Activated T-cell treated with anti-CD3 and anti-CD28 coated beads, Interleukin-2, amount 50 U/mL, for 72 hours (primary cell): ENCODE results near the gene KRT7. TPM values are rescaled to one million over a fixed set of nuclear protein-coding genes. Genes with fewer than 3 reads are reported as not detected.

Experiments
- ATAC-seq, 2 donors: fragments of 150-1000 bp; cut with Tn5 transposase; replicated peaks in 1 of 2; 2 replicates each; pipeline ENCODE4 v1.10.0; 2021; ENCODE audit warnings: moderate library complexity in 2 of 2, mild to moderate bottlenecking in 1 of 2
- DNase-seq, 2 donors: peaks; one replicate each; pipeline ENCODE4 v3.0.0; 2021 to 2022; ENCODE audit warnings: mixed read lengths in 1 of 2
- H3K27ac Mint-ChIP-seq: one replicate; pipeline ENCODE4 v1.8.0; 2022; ENCODE audit warnings: mild to moderate bottlenecking, moderate library complexity, mixed read lengths
- H3K27me3 Mint-ChIP-seq: one replicate; pipeline ENCODE4 v1.8.0; 2022; ENCODE audit warnings: low read depth, mixed read lengths
- H3K36me3 Mint-ChIP-seq, 2 donors: one replicate each; pipeline ENCODE4 v1.8.0; 2022; ENCODE audit warnings: mixed read lengths in 2 of 2, mild to moderate bottlenecking in 1 of 2; ENCODE audit not compliant: insufficient read depth in 2 of 2
- H3K4me1 Mint-ChIP-seq: one replicate; pipeline ENCODE4 v1.8.0; 2022; ENCODE audit warnings: low read depth, mixed read lengths
- H3K4me3 Mint-ChIP-seq, 2 donors: one replicate each; pipeline ENCODE4 v1.8.0; 2022; ENCODE audit warnings: mild to moderate bottlenecking in 2 of 2, mixed read lengths in 2 of 2, moderate library complexity in 2 of 2
- H3K9me3 Mint-ChIP-seq, 2 donors: one replicate each; pipeline ENCODE4 v1.8.0; 2022; ENCODE audit warnings: mixed read lengths in 2 of 2
- total RNA-seq, 2 donors: library from RNA; stranded (reverse); gene quantifications; one replicate each; pipeline ENCODE4 v1.2.3, GENCODE V29; 2022

Gene KRT7
- total RNA-seq, 2 donors from 2014 or later = 23.1 to 25.4 TPM

GRCh38 chr12:52243259-52243855 lies 10.3 kb downstream of the KRT7 start:
- Mint-ChIP-seq H3K27me3 (peaks cover 9% of the 10 kb centered on the region), H3K4me1 (peaks cover 50% of the 10 kb centered on the region), H3K36me3 (no peaks in the 10 kb centered on the region), H3K4me3 (peak overlapping the region; percentile 80 to 92), H3K27ac (peak overlapping the region; percentile 88), H3K9me3 (no peaks in the 10 kb centered on the region)
- no peak for ATAC-seq
- DNase-seq = no peak

- Mint-ChIP-seq H3K27ac (peak overlapping the region; percentile 88), H3K4me1 (peaks cover 50% of the 10 kb centered on the region)
Measured at GRCh38 chr12:52243856-52244614, 11.0 kb downstream of the KRT7 start.

GRCh38 chr12:52244615-52244994 lies 11.6 kb downstream of the KRT7 start:
- Mint-ChIP-seq H3K4me3 (peak overlapping the region; percentile 80 to 92), H3K36me3 (no peaks in the 10 kb centered on the region), H3K27ac (peak overlapping the region; percentile 88), H3K9me3 (no peaks in the 10 kb centered on the region), H3K27me3 (peaks cover 20% of the 10 kb centered on the region), H3K4me1 (peaks cover 54% of the 10 kb centered on the region)
- DNase-seq (no peak), ATAC-seq (peak; percentile 2 to 5)

More at GRCh38 chr12:52243856-52244614, 11.0 kb downstream of the KRT7 start:
- Mint-ChIP-seq H3K36me3 (no peaks in the 10 kb centered on the region), H3K9me3 (no peaks in the 10 kb centered on the region), H3K27me3 (peaks cover 14% of the 10 kb centered on the region), H3K4me3 (peak overlapping the region; percentile 80 to 92)
- peak; percentile 84 to 88 for DNase-seq
- peak; percentile 97 to 99 for ATAC-seq

GRCh38 chr12:52245259-52245961 lies 12.4 kb downstream of the KRT7 start:
- H3K27me3 Mint-ChIP-seq = peaks cover 28% of the 10 kb centered on the region
- ATAC-seq (no peak), DNase-seq (no peak)
- no peaks in the 10 kb centered on the region for H3K9me3 Mint-ChIP-seq
- H3K27ac Mint-ChIP-seq = no peak overlapping the region
- no peaks in the 10 kb centered on the region for H3K36me3 Mint-ChIP-seq
- peaks cover 60% of the 10 kb centered on the region for H3K4me1 Mint-ChIP-seq
- peak overlapping the region; percentile 80 to 92 for H3K4me3 Mint-ChIP-seq

GRCh38 chr12:52245962-52246569 lies 13.0 kb downstream of the KRT7 start:
- Mint-ChIP-seq H3K4me1 (peaks cover 65% of the 10 kb centered on the region), H3K36me3 (no peaks in the 10 kb centered on the region), H3K27me3 (peaks cover 34% of the 10 kb centered on the region), H3K27ac (peak overlapping the region; percentile 69), H3K9me3 (no peaks in the 10 kb centered on the region), H3K4me3 (peak overlapping the region; percentile 72 to 75)
- DNase-seq (no peak), ATAC-seq (no peak)

- peak overlapping the region; percentile 23 to 75 for H3K4me3 Mint-ChIP-seq
- no peaks in the 10 kb centered on the region for H3K36me3 Mint-ChIP-seq
- peaks cover 39% of the 10 kb centered on the region for H3K27me3 Mint-ChIP-seq
- no peaks in the 10 kb centered on the region for H3K9me3 Mint-ChIP-seq
- ATAC-seq = peak; percentile 30 to 34
- DNase-seq = no peak
- peaks cover 74% of the 10 kb centered on the region for H3K4me1 Mint-ChIP-seq
- no peak overlapping the region for H3K27ac Mint-ChIP-seq
Measured at GRCh38 chr12:52246720-52247621, 13.9 kb downstream of the KRT7 start.

GRCh38 chr12:52247622-52248540 lies 14.8 kb downstream of the KRT7 start:
- no peaks in the 10 kb centered on the region for H3K9me3 Mint-ChIP-seq
- H3K27ac Mint-ChIP-seq = no peak overlapping the region

GRCh38 chr12:52248541-52249461 lies 15.8 kb downstream of the KRT7 start:
- H3K36me3 Mint-ChIP-seq = no peaks in the 10 kb centered on the region
- no peak overlapping the region for H3K4me3 Mint-ChIP-seq
- ATAC-seq (no peak), DNase-seq (no peak)
- no peak overlapping the region for H3K27ac Mint-ChIP-seq
- no peaks in the 10 kb centered on the region for H3K9me3 Mint-ChIP-seq
- peaks cover 67% of the 10 kb centered on the region for H3K4me1 Mint-ChIP-seq
- H3K27me3 Mint-ChIP-seq = peaks cover 39% of the 10 kb centered on the region

More at GRCh38 chr12:52247622-52248540, 14.8 kb downstream of the KRT7 start:
- Mint-ChIP-seq H3K4me1 (peaks cover 74% of the 10 kb centered on the region), H3K4me3 (peak overlapping the region; percentile 23 to 75), H3K36me3 (no peaks in the 10 kb centered on the region), H3K27me3 (peaks cover 39% of the 10 kb centered on the region)
- DNase-seq (no peak), ATAC-seq (no peak)

- Mint-ChIP-seq H3K4me1 (peaks cover 60% of the 10 kb centered on the region), H3K36me3 (no peaks in the 10 kb centered on the region), H3K27ac (no peak overlapping the region), H3K4me3 (no peak overlapping the region), H3K27me3 (peaks cover 42% of the 10 kb centered on the region), H3K9me3 (no peaks in the 10 kb centered on the region)
- DNase-seq = no peak
- ATAC-seq = no peak
Measured at GRCh38 chr12:52249511-52250047, 16.5 kb downstream of the KRT7 start.

GRCh38 chr12:52250048-52250990 lies 17.3 kb downstream of the KRT7 start:
- Mint-ChIP-seq H3K27me3 (peaks cover 50% of the 10 kb centered on the region), H3K36me3 (no peaks in the 10 kb centered on the region), H3K4me1 (peaks cover 53% of the 10 kb centered on the region), H3K27ac (no peak overlapping the region), H3K9me3 (no peaks in the 10 kb centered on the region), H3K4me3 (no peak overlapping the region)
- ATAC-seq = no peak
- DNase-seq = no peak
